ENCODE results near the gene CATSPER1. TPM values are rescaled to one million over a fixed set of nuclear protein-coding genes. Genes with fewer than 3 reads are reported as not detected.

Gene CATSPER1
- total and polyA plus RNA-seq, 12 donors, result 0.17 to 1.1 TPM; not detected in 10

DNA sequence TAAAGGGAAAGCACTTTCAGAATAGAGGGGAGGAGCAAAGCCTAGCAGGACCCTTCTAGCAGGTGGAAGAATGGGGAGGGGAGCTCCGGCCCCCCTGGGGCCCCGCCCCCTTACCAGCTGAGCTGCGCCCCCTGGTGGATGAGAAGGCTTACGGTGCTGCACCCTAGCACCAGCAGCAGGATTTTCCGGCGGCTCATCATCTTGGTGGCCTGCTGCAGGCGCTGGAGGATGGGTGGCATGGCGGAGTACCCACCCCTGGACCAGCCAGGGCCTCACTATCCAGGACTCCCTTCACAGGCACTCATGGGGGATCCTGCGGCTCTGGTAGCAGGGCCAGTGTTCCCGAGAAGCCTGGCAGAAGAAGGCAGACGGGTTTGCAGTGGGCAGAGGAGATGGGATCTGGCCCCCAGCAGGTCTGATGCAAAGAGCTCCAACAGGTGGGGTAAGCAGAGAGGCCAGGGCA lies 18.9 kb upstream of the CATSPER1 start:
- intact Hi-C loops (cut with DNase I), result no loop called here
- 13 to 16% methylated on average over 11 of the region's 11 CpGs for WGBS, 2 donors
- Histone ChIP-seq H3K9me3 (no peaks in the 10 kb centered on the region), H3K27ac (no peak overlapping the region), H3K4me3 (no peak overlapping the region), H3K36me3 (no peaks in the 10 kb centered on the region), H3K4me1 (peaks cover 0 to 36% (median 12%) of the 10 kb centered on the region in 9 donors), H3K27me3 (peaks cover 0 to 28% (median 17%) of the 10 kb centered on the region in 7 donors)
- DNase-seq (peak; percentile 71 to 74), ATAC-seq (peak; percentile 60 to 82 (median 72))
- TF ChIP-seq, protein P1, sequence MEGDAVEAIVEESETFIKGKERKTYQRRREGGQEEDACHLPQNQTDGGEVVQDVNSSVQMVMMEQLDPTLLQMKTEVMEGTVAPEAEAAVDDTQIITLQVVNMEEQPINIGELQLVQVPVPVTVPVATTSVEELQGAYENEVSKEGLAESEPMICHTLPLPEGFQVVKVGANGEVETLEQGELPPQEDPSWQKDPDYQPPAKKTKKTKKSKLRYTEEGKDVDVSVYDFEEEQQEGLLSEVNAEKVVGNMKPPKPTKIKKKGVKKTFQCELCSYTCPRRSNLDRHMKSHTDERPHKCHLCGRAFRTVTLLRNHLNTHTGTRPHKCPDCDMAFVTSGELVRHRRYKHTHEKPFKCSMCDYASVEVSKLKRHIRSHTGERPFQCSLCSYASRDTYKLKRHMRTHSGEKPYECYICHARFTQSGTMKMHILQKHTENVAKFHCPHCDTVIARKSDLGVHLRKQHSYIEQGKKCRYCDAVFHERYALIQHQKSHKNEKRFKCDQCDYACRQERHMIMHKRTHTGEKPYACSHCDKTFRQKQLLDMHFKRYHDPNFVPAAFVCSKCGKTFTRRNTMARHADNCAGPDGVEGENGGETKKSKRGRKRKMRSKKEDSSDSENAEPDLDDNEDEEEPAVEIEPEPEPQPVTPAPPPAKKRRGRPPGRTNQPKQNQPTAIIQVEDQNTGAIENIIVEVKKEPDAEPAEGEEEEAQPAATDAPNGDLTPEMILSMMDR (IDR thresholded peaks at IDR 0.05), result peak; percentile 76 to 96 (median 91)

DNA sequence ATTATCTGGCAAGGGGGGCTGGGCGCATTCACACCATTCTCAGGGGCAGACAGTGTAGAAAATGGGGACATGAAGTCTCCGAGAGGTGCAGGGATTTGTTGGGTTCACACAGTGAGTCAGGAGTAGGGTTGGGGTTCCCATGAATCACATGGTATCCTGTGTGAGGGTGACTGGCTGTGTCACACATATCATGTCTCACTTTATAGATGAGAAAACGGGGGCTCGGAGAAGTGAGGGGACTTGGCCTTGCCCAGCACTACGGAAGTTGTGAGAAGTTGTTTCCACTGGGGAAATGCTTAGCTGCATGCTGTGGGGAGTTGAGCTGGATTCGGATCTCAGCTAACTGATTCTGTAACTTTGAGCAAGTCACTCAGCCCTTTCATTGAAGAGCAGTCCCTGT lies 18.5 kb upstream of the CATSPER1 start:
- no peaks in the 10 kb centered on the region for H3K36me3 ChIP-seq
- intact Hi-C loops (cut with DNase I), result no loop called here
- no peak overlapping the region for H3K27ac ChIP-seq
- no peak for DNase-seq
- peaks cover 0 to 26% (median 17%) of the 10 kb centered on the region in 7 donors for H3K27me3 ChIP-seq
- ATAC-seq, result no peak
- no peaks in the 10 kb centered on the region for H3K9me3 ChIP-seq
- peaks cover 0 to 36% (median 12%) of the 10 kb centered on the region in 9 donors for H3K4me1 ChIP-seq
- TF ChIP-seq, protein P1 (IDR thresholded peaks at IDR 0.05), result no peak
- H3K4me3 ChIP-seq, result no peak overlapping the region
- 60 to 67% methylated on average over 6 of the region's 6 CpGs for WGBS, 2 donors

DNA sequence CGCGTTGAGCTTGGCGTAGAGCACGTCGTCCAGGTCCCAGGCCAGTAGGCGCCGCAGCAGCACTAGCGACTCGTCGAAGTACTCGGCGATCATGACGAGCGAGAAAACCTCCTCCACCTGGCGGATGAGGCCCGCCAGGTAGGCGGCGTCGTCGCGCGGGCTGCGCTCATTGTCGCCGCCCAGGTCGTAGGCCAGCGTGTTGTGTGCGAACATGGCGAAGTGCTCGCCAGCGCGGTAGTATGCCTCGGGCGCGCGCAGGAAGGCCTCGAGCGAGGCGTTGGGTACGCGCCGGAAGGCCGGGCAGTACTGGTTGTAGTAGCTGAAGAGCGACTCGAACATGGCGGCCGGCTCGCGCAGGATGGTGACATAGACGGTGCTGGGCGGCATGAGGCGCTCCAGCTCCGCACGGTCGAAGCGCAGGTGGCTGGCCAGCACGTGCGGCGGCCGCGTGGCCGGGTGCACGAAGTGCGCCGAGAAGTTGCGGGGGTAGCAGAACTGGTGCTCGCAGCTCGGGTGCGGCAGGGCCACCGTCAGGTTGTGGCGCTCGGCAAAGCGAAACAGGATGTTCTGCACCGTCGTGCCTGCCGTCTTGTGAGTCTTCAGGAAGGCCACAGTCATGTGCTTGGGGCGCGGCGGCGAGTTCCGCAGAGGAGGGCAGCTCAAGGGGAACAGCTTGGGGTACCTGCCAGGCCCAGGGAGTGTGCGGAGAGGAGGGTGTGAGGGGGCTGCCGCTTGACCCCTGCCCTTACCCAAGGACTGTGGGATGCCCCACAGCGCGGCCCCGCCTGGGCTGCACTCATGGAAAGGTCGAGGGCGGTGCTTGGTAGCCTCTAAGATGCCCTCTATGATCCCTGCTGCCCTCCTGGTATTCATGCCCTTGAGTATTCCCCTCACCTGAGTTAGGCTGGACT lies 17.0 kb upstream of the CATSPER1 start:
- 97% methylated on average over 87 to 88 of the region's 88 CpGs for WGBS, 2 donors
- DNase-seq (no peak), ATAC-seq (no peak)
- Histone ChIP-seq H3K27me3 (peaks cover 0 to 12% (median 7%) of the 10 kb centered on the region in 7 donors), H3K27ac (no peak overlapping the region), H3K4me3 (no peak overlapping the region), H3K36me3 (no peaks in the 10 kb centered on the region), H3K9me3 (no peaks in the 10 kb centered on the region), H3K4me1 (peaks cover 0 to 24% (median 10%) of the 10 kb centered on the region in 9 donors)
- intact Hi-C loops (cut with DNase I), result no loop called here
- TF ChIP-seq, protein P1 (IDR thresholded peaks at IDR 0.05), result no peak

- Histone ChIP-seq H3K36me3 (no peaks in the 10 kb centered on the region), H3K4me3 (no peak overlapping the region), H3K27ac (no peak overlapping the region), H3K27me3 (peaks cover 0 to 4% (median 0%) of the 10 kb centered on the region in 7 donors), H3K9me3 (no peaks in the 10 kb centered on the region), H3K4me1 (peaks cover 0 to 16% (median 5%) of the 10 kb centered on the region in 9 donors)
- intact Hi-C loops (cut with DNase I), result no loop called here
- no peak for DNase-seq
- WGBS, 2 donors, result 95 to 96% methylated on average over 70 to 81 of the region's 81 CpGs
- TF ChIP-seq, protein P1 (IDR thresholded peaks at IDR 0.05), result no peak
- no peak for ATAC-seq
Observed at GRCh38 chr11:66042227-66042995, 16.1 kb upstream of the CATSPER1 start.

Data from heart right ventricle (tissue), 16 donors.